Loucy (cell line): ENCODE results near the gene PNPLA2.

Experiments used
- H2AFZ ChIP-seq: fragments of 200-600 bp; sonication (generic); 2 replicates; pipeline ENCODE4 v1.6.0; 2016; ENCODE audit warnings: antibody characterized with exemption, mild to moderate bottlenecking, low read length, moderate library complexity
- H3F3A ChIP-seq: fragments of 200-600 bp; 2 replicates; pipeline ENCODE4 v1.6.0; 2016; ENCODE audit warnings: antibody characterized with exemption, low read depth, mild to moderate bottlenecking
- H3K27me3 ChIP-seq: fragments of 200-600 bp; sonication (generic); 2 replicates; pipeline ENCODE4 v1.6.1; 2014; ENCODE audit warnings: low read length, mild to moderate bottlenecking; ENCODE audit not compliant: insufficient read depth, poor library complexity, severe bottlenecking
- H3K36me3 ChIP-seq: fragments of 200-600 bp; sonication (generic); 2 replicates; pipeline ENCODE4 v1.6.1; 2016; ENCODE audit warnings: low read length; ENCODE audit not compliant: insufficient read depth
- H3K4me1 ChIP-seq: fragments of 200-600 bp; sonication (generic); 2 replicates; pipeline ENCODE4 v1.5.1; 2014; ENCODE audit warnings: low read length, mild to moderate bottlenecking; ENCODE audit not compliant: insufficient read depth, poor library complexity, severe bottlenecking
- H3K4me2 ChIP-seq: fragments of 200-600 bp; sonication (generic); 2 replicates; pipeline ENCODE4 v1.6.0; 2014; ENCODE audit warnings: antibody characterized with exemption, low read length, low read depth, mild to moderate bottlenecking; ENCODE audit not compliant: poor library complexity, severe bottlenecking
- H3K4me3 ChIP-seq: fragments of 200-600 bp; sonication (generic); 2 replicates; pipeline ENCODE4 v1.5.1; 2014; ENCODE audit warnings: low read length, mild to moderate bottlenecking, mixed read lengths; ENCODE audit not compliant: poor library complexity, severe bottlenecking
- H3K79me2 ChIP-seq: fragments of 200-600 bp; sonication (generic); 2 replicates; pipeline ENCODE4 v1.6.1; 2014; ENCODE audit warnings: low read length; ENCODE audit not compliant: insufficient read depth
- H3K9ac ChIP-seq: fragments of 200-600 bp; sonication (generic); 2 replicates; pipeline ENCODE4 v1.6.0; 2014; ENCODE audit warnings: mild to moderate bottlenecking, low read depth, low read length, moderate library complexity; ENCODE audit not compliant: poor library complexity, severe bottlenecking
- H3K9me2 ChIP-seq: fragments of 200-600 bp; sonication (generic); replicated peaks from 2 replicates; pipeline ENCODE4 v1.6.1; 2016; ENCODE audit warnings: low read depth, low read length, mixed read lengths
- H3K9me3 ChIP-seq: fragments of 200-600 bp; sonication (generic); 2 replicates; pipeline ENCODE4 v1.6.1; 2014; ENCODE audit warnings: mild to moderate bottlenecking, antibody characterized with exemption, low read length, low read depth; ENCODE audit not compliant: insufficient read depth
- H4K20me1 ChIP-seq: fragments of 200-600 bp; sonication (generic); 2 replicates; pipeline ENCODE4 v1.6.0; 2014; ENCODE audit warnings: antibody characterized with exemption, low read length, mild to moderate bottlenecking; ENCODE audit not compliant: insufficient read depth, poor library complexity, severe bottlenecking
- EZH2phosphoT487 ChIP-seq: fragments of 200-600 bp; IDR thresholded peaks from 2 replicates; pipeline ENCODE4 v1.6.1; 2018; ENCODE audit warnings: antibody characterized with exemption, mild to moderate bottlenecking, moderate library complexity, borderline replicate concordance
- TF ChIP-seq, protein P1 (sequence below): fragments of 200-600 bp; sonication (generic); conservative IDR thresholded peaks from 2 replicates; pipeline ENCODE4 v1.5.1; 2014; ENCODE audit warnings: mild to moderate bottlenecking, antibody characterized with exemption, low read length

PNPLA2 gene

DNA sequence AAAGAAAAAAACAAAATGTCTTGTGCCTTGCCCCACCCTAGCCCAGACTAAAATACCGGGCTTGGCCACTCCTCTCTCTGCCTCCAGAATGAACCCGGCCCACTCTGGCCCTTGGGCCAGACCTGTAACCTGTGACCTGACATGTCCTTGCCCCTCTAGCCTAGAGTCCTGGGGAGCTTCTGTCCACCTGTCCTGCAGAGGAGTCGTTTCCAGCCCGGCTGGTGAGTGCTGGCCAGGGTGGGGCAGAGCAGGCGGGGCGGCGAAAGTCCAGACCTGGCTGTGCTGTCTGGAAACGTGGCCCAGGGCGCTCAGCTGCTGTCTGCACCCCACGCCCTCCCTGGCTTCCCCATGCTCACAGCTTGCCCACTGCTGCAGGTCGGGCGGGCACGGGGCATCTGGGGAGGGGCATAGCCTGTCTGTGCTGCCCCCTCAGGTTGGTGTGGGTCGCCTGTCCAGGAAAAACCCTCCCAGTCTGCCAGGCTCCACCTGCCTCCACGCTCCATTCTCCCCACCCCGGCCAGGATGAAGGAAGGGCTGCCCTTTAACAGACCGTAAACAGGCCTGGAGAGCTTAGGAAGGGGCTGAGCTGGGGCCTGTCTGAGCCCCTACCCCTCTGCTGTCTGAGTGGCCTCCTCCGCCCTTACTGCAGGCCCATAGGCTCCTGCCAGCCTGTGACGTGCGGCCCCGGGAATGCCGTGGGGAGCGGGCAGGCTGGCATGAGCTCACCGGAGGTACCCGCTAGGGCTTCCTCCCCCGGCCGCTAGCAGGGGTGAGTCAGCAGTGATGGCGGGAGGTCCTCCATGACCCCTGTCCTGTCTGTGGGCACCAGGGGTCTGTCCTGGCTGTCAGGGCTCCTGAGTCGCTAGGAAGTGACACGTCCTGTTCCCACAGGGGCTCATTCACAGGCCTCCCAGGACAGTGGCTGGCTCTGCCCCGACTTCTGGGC lies 15.9 kb downstream of the PNPLA2 start:
- Histone ChIP-seq H3K4me2 (peak overlapping the region; percentile 84), H3K9me2 (no peaks in the 10 kb centered on the region), H4K20me1 (peaks cover 10% of the 10 kb centered on the region), H2AFZ (no peak overlapping the region), H3K9ac (no peak overlapping the region), H3K4me1 (peaks cover 15% of the 10 kb centered on the region), H3F3A (no peaks in the 10 kb centered on the region), H3K27me3 (no peaks in the 10 kb centered on the region), H3K79me2 (peaks cover 9% of the 10 kb centered on the region; the same call in 1 of the 2 replicates), H3K4me3 (peak overlapping the region; percentile 13), H3K9me3 (no peaks in the 10 kb centered on the region), H3K36me3 (peaks cover 11% of the 10 kb centered on the region; the same call in 1 of the 2 replicates)
- TF ChIP-seq, protein P1, sequence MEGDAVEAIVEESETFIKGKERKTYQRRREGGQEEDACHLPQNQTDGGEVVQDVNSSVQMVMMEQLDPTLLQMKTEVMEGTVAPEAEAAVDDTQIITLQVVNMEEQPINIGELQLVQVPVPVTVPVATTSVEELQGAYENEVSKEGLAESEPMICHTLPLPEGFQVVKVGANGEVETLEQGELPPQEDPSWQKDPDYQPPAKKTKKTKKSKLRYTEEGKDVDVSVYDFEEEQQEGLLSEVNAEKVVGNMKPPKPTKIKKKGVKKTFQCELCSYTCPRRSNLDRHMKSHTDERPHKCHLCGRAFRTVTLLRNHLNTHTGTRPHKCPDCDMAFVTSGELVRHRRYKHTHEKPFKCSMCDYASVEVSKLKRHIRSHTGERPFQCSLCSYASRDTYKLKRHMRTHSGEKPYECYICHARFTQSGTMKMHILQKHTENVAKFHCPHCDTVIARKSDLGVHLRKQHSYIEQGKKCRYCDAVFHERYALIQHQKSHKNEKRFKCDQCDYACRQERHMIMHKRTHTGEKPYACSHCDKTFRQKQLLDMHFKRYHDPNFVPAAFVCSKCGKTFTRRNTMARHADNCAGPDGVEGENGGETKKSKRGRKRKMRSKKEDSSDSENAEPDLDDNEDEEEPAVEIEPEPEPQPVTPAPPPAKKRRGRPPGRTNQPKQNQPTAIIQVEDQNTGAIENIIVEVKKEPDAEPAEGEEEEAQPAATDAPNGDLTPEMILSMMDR = no peak
- TF ChIP-seq EZH2phosphoT487 = no peak

DNA sequence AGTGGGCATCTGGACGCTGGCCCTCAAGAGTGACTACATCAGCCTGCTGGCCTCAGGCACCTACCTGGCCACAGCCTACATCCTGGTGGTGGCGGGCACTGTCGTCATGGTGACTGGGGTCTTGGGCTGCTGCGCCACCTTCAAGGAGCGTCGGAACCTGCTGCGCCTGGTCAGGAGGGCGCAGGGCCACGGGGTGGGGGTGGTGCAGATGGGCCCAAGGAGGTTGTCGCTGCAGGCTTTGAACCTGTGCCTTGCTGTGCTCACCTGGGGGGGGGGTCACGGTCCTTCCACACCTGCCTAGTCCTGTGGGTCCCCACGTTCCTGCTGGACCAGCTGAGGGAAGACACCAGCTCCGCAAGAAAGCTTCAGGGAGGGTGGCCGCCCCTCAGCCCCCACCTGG lies 17.6 kb downstream of the PNPLA2 start:
- Histone ChIP-seq H3F3A (no peaks in the 10 kb centered on the region), H3K36me3 (peaks cover 13% of the 10 kb centered on the region; the same call in 1 of the 2 replicates), H3K4me2 (no peak overlapping the region), H3K27me3 (no peaks in the 10 kb centered on the region), H3K9me2 (no peaks in the 10 kb centered on the region), H3K9ac (no peak overlapping the region), H2AFZ (no peak overlapping the region), H4K20me1 (peaks cover 26% of the 10 kb centered on the region), H3K79me2 (peaks cover 23% of the 10 kb centered on the region), H3K4me1 (peaks cover 27% of the 10 kb centered on the region), H3K4me3 (no peak overlapping the region), H3K9me3 (no peaks in the 10 kb centered on the region)
- TF ChIP-seq EZH2phosphoT487 = no peak
- TF ChIP-seq, protein P1 = no peak

DNA sequence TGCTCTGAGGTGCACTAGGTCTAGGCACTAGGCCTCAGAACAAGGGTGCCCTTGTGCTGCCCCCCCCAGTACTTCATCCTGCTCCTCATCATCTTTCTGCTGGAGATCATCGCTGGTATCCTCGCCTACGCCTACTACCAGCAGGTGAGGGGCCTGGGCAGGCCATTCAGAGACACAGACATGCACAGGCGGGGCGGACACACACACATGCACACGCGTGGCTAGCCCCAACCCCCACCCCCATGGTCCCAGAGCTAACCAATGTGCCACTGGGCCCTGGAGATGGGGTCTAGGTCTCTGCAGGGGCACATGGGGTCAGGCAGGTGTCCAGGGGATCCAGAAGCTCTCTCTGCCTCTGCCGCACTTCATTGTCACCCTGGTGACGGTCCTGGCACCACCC lies 18.0 kb downstream of the PNPLA2 start:
- Histone ChIP-seq H3K9ac (no peak overlapping the region), H3F3A (no peaks in the 10 kb centered on the region), H3K36me3 (peaks cover 13% of the 10 kb centered on the region; the same call in 1 of the 2 replicates)

More for the DNA sequence above, 18.0 kb downstream of the PNPLA2 start:
- no peak overlapping the region for H2AFZ ChIP-seq
- peaks cover 29% of the 10 kb centered on the region for H3K4me1 ChIP-seq
- H3K27me3 ChIP-seq = no peaks in the 10 kb centered on the region
- no peak overlapping the region for H3K4me2 ChIP-seq
- H4K20me1 ChIP-seq = peaks cover 28% of the 10 kb centered on the region
- TF ChIP-seq, protein P1 = no peak
- TF ChIP-seq EZH2phosphoT487 = no peak
- H3K9me3 ChIP-seq = no peaks in the 10 kb centered on the region
- H3K9me2 ChIP-seq = no peaks in the 10 kb centered on the region
- H3K4me3 ChIP-seq = no peak overlapping the region
- H3K79me2 ChIP-seq = peaks cover 27% of the 10 kb centered on the region
